GM18870 (cell line): ENCODE measurements around the gene IGFBPL1.

Source experiments
- ATAC-seq: cut with Tn5 transposase; IDR thresholded peaks from one replicate; pipeline ENCODE4 v1.9.1; 2021; ENCODE audit warnings: moderate library complexity; ENCODE audit not compliant: unreplicated experiment

IGFBPL1 gene

GRCh38 chr9:38432922-38433510 is 8.8 kb upstream of the IGFBPL1 start:
- no peak for ATAC-seq

DNA sequence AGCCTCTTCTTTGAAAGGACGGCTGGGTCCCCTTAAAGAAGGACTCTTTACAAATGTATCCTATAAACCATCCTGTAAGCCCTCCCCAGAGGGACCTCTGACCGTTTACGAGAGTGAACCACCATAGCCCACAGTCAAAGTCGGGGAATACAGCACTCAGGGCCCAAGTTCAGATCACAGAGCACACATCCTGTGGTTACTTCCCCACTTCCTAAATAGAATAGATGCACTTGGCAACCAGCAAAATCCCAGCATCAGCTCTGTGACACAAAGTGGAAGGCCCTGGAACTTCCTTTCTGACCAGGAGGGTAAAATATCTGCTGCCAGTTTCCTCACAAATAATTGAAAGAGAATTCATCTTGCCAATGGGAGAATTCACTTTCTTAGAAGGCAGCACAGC is 6.9 kb upstream of the IGFBPL1 start:
- no peak for ATAC-seq

- no peak for ATAC-seq
These were observed 3.8 kb upstream of the IGFBPL1 start for GRCh38 chr9:38428062-38428461.

DNA sequence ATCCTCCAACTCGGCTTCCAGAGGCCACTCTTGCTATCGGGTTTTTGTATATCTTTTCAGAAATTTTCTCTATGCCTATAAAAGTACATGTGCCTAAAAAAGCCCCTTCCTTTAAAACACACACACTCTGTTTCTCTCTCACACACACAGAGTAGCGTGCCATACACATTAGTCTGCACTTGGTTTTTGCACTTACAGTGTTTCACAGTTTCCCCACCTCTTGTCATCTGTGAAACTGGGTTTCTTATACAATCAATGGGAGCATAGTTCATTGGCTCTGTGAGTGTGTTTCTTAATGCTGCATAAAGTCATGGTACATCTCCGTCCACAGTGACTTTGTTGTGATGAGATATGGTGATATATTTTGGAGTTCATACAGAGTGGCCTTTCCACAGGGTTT is 664 bp upstream of the IGFBPL1 start:
- ATAC-seq, result no peak

DNA sequence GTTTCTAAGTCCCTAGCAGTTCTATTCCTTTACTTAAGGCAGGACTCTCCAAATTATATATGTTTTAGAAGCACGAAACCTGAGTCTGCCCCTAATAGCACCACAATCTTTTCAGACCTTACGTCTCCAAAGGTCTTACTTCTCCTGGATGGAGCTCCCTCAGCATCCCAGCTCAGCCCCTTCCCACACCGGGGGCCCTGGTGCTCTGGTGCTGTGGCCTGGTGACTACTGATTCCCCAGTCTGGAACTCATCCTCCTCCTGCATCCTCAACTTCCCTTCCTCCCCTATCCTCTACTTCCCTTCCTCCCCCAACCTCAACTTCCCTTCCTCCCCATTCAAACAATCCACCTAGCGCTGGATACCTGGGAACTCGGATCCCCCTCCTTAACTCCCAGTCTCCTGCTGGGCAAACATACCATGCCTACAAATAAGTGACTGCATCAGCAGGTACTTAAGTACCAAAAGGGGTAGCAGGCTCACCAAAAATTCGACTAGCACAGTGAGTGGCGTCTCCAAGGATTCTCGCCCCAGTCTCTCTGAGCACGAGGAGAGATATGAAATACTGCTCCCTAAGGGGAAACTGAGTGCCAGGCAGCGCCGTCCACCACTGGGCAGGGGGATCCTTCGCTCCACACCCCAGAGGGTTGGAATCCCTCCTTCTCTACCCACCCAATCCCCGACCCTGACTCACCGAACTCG is 831 bp downstream of the IGFBPL1 start:
- no peak for ATAC-seq

- no peak for ATAC-seq
These were observed 1.5 kb downstream of the IGFBPL1 start for GRCh38 chr9:38422555-38423260.

- ATAC-seq, result no peak
These were observed 2.6 kb downstream of the IGFBPL1 start for GRCh38 chr9:38421498-38422211.

DNA sequence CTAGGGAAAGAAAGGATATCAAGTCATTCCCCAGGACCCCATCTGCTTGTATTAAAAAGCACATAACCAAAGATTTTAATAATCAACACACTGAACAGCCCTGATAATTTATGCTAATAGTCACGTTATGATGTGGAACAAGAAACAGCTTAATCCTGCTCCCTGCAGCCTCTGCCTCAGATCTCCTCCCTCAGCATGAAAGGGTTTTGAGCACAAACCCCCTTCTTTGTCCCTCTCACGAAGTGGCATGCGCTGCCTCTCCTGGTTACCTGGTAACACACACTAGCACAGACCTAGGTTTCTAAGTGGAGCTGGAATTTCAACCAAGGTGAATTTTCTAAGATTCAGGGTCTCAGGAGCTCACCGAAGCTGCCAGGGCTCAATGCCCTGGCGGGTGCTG is 5.1 kb downstream of the IGFBPL1 start:
- no peak for ATAC-seq

- no peak for ATAC-seq
These were observed 5.9 kb downstream of the IGFBPL1 start for GRCh38 chr9:38418366-38418765.

DNA sequence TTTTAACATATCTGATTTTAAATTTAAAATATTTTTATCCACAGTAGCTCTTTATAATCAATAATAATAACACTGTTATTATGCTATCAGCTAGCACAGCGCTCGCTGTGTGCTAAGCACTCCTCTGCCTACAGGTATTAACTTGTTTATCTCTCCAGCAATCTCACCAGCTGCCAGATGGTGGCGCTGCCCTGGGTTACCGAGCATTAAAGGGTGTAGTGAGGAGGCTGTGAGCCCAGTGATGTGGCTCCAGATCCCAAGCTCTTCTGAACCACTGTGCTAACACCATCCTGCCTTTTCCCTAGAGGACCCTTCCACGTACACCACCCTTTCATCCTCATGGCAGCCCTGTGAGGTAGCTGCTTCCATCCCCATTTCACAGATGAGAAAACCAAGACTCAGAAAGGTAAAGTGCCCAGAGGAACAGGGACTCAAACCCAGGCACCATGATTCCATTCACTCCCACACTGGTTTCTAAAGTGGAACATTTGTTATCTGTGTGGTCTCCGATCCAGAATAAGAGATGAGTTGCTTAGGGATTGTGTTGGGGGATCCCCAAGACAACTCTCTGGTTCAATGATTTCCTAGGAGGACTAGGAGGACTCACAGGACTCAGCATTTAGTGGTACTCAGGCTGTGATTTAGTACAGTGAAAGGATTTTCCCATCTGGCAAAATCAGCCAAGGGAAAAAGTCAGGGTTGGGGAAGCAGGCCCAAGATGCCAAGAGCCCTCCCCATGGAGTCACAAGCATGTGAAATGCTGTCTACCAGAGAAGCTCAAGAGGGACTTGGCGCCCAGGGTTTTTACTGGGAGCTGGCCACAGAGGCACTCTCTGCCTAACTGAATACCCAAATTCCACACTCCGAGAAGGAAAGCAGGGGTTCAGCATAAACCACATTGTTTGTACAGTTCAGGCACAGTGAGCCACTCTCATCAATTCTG is 7.0 kb downstream of the IGFBPL1 start:
- no peak for ATAC-seq

- no peak for ATAC-seq
These were observed 7.8 kb downstream of the IGFBPL1 start for GRCh38 chr9:38416461-38416860.

DNA sequence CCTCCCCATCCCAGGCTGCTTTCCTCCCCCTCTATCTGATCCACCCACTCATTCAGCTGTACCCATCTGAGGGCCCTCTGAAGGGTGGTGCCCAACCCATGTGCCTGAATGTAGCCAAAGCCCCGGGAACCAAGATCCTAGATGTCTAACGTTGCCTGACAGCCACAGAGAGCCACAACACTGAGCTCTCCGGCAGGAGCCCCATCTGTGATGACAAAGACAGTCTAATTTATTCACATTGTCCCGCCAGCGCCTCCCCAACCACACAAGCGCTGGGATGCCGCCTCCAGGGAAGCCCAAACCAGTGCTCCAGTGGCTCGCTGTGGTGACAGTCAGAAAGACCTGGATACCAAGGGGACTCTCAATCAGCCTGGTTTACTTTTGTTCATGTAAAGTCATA is 8.4 kb downstream of the IGFBPL1 start:
- no peak for ATAC-seq

DNA sequence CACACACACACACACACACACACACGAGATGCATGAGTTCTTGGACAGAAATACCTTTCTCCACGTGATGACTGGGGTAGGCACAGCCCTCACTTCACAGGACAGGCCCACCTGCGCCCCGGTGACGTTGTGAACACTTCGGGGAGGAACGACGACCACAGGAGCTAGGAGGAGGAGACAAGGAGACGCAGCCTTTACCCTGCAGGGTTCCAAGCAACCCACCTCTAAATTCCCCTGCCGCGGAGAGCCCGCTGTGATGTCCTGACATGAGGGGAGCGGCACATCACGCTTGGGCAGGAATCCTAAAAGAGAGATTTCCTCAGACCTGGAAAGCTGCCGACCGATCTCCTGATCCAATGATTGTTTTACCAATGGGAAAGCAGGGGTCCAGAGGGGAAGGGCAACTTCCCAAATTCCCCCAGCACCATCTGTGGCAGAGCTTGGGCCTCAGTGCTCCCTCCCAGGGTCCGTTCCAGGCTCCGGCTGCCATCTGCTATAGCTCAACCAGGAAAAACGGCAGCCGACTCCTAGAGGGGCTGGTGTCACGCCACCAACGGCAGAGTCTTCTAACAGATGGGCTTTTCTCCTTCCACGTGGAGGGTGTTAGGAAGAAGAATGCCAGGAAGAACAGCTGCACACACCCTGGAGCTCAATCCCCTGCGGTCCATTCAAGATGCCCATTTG is 10.1 kb downstream of the IGFBPL1 start:
- no peak for ATAC-seq

- ATAC-seq, result no peak
These were observed 11.0 kb downstream of the IGFBPL1 start for GRCh38 chr9:38413283-38413682.

DNA sequence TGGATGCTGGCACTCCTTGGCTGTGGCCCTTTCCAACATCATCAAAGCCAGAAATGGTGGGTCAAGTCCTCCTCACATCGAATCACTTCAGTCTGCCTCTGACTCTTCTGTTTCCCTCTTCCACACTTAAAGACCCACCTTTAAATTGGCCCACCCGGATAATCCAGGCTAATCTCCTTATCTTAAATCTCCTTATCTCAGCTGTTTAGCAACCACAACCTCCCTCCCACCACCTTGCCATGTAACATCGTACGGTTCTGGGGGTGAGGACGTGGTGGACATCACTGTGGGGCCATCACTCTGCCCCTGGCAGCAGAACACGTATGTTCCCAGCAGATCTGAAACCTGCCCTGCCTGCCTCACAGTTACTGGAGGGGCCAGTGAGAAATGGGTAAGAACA is 11.5 kb downstream of the IGFBPL1 start:
- ATAC-seq, result no peak

GRCh38 chr9:38408719-38409118 is 15.5 kb downstream of the IGFBPL1 start:
- ATAC-seq, result no peak

- no peak for ATAC-seq
These were observed 17.6 kb downstream of the IGFBPL1 start for GRCh38 chr9:38406476-38407186.

DNA sequence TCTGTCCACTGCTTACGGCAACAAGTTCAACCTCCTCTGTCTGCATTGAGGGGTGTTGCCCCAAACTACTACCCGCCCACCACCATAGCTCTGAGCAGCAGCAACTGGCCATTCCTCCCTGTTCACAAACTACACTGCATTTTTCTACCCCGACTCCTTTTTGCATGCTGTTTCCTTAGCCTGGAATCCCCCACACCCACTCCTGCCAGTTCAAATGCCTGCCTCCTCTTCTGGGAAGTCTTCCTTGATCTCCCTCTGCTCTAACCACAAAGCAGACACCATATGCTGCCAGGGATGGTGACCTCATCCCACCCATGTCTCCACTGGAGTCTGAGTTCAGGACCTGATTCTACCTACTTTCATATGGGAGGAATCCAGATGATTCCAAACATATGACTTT is 18.5 kb downstream of the IGFBPL1 start:
- ATAC-seq, result no peak

GRCh38 chr9:38404314-38404713 is 19.9 kb downstream of the IGFBPL1 start:
- no peak for ATAC-seq
